ENCODE data around the gene CNTN1. TPM values are rescaled to one million over a fixed set of nuclear protein-coding genes. Genes with fewer than 3 reads are reported as not detected.

Gene CNTN1
- total and polyA plus RNA-seq, 10 donors = 0.50 to 12.3 (median 5.8) TPM

GRCh38 chr12:40959041-40959440, 266.8 kb downstream of the CNTN1 start:
- DNase-seq = no peak
- no peaks in the 10 kb centered on the region for H3K9me3 ChIP-seq
- 83 to 95% (median 93%) methylated on average over 2 of the region's 2 CpGs for WGBS, 5 donors
- no peaks in the 10 kb centered on the region for H3K27me3 ChIP-seq (replicated peaks in 1 of 7)
- intact Hi-C loops (cut with DNase I; ENCODE audit: low total_unique reads) = no loop called here
- no peak overlapping the region for H3K27ac ChIP-seq
- no peak for TF ChIP-seq POLR2AphosphoS5 (IDR thresholded peaks at IDR 0.05)
- TF ChIP-seq CTCF (IDR thresholded peaks at IDR 0.05 in 8 of 11, conservative IDR thresholded peaks at IDR 0.05 in 3 of 11) = peak in 1 of 11 experiments; percentile 14
- no peak for TF ChIP-seq POLR2A (IDR thresholded peaks at IDR 0.05)
- H3K4me3 ChIP-seq = no peak overlapping the region
- no peaks in the 10 kb centered on the region for H3K36me3 ChIP-seq
- no peaks in the 10 kb centered on the region for H3K4me1 ChIP-seq

DNA sequence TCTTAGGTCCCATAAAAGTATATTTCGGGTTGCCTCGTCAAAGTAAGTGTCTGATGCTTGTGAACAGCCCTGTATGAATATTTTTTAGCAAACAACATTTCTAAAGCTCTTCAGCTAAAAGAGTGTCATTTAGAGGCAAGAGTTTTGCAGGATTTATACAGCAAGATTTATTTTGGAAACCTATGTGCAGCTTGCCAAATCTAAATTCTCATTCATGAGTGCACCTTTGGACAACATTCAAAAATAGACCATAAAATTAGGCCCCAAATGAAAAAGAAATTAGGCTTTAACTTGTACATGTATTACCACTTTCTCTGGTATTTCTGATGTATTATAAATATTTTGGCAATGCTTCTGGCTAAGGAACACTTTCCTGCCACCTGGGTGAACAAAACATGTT, 271.5 kb downstream of the CNTN1 start:
- H3K27me3 ChIP-seq (replicated peaks in 1 of 7) = no peaks in the 10 kb centered on the region
- H3K27ac ChIP-seq = no peak overlapping the region
- DNase-seq = no peak
- no peaks in the 10 kb centered on the region for H3K4me1 ChIP-seq
- intact Hi-C loops (cut with DNase I; ENCODE audit: low total_unique reads) = no loop called here
- TF ChIP-seq POLR2AphosphoS5 (IDR thresholded peaks at IDR 0.05) (no peak), POLR2A (IDR thresholded peaks at IDR 0.05) (no peak), CTCF (IDR thresholded peaks at IDR 0.05 in 8 of 11, conservative IDR thresholded peaks at IDR 0.05 in 3 of 11) (no peak)
- no peaks in the 10 kb centered on the region for H3K36me3 ChIP-seq
- WGBS, 5 donors = 86 to 94% (median 88%) methylated on average over 2 of the region's 2 CpGs
- H3K9me3 ChIP-seq = no peaks in the 10 kb centered on the region
- no peak overlapping the region for H3K4me3 ChIP-seq

GRCh38 chr12:40969796-40970195, 277.6 kb downstream of the CNTN1 start:
- no peak overlapping the region for H3K27ac ChIP-seq
- H3K27me3 ChIP-seq (replicated peaks in 1 of 7) = no peaks in the 10 kb centered on the region
- H3K9me3 ChIP-seq = no peaks in the 10 kb centered on the region
- no peaks in the 10 kb centered on the region for H3K36me3 ChIP-seq
- no peaks in the 10 kb centered on the region for H3K4me1 ChIP-seq
- intact Hi-C loops (cut with DNase I; ENCODE audit: low total_unique reads) = no loop called here
- 50 to 62% (median 56%) methylated on average over 6 of the region's 6 CpGs for WGBS, 5 donors
- TF ChIP-seq POLR2AphosphoS5 (IDR thresholded peaks at IDR 0.05) (no peak), CTCF (IDR thresholded peaks at IDR 0.05 in 8 of 11, conservative IDR thresholded peaks at IDR 0.05 in 3 of 11) (no peak), POLR2A (IDR thresholded peaks at IDR 0.05) (no peak)
- no peak for DNase-seq
- H3K4me3 ChIP-seq = no peak overlapping the region

DNA sequence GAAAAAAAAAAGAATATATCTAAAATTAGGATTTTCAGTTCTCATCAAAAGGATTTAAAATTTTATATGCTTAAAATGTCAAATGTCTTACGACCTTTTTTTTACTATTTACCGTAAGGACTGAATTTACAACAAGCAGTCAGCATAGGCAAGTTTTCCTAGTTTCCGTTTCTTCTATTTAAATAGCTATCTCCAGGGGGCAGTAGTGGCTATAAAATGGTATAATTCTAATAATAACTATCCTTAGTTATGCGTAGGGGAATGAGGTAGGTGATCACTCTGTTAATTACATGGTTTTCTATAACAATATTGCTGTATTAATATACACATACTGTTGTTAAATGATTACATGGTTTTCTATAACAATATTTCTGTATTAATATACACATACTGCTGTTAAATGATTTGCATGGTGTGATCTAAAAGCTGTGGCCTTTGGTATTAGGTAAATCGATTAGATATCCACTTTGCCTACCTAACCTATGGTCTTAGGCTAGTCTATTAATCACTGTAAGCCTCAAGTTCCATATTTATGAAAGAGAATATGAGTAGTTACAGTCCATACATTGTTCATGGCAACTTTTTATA, 278.2 kb downstream of the CNTN1 start:
- 72 to 82% (median 77%) methylated on average over 5 of the region's 5 CpGs for WGBS, 5 donors
- no peak for DNase-seq
- no peaks in the 10 kb centered on the region for H3K9me3 ChIP-seq
- H3K4me1 ChIP-seq = no peaks in the 10 kb centered on the region
- intact Hi-C loops (cut with DNase I; ENCODE audit: low total_unique reads) = no loop called here
- H3K36me3 ChIP-seq = no peaks in the 10 kb centered on the region
- no peaks in the 10 kb centered on the region for H3K27me3 ChIP-seq (replicated peaks in 1 of 7)
- TF ChIP-seq CTCF (IDR thresholded peaks at IDR 0.05 in 8 of 11, conservative IDR thresholded peaks at IDR 0.05 in 3 of 11) (peak in 2 of 11 experiments; percentile 8 to 10), POLR2AphosphoS5 (IDR thresholded peaks at IDR 0.05) (no peak)
- H3K27ac ChIP-seq = no peak overlapping the region
- H3K4me3 ChIP-seq = no peak overlapping the region
